Measurements from ENCODE around the gene CSF3.

DNA sequence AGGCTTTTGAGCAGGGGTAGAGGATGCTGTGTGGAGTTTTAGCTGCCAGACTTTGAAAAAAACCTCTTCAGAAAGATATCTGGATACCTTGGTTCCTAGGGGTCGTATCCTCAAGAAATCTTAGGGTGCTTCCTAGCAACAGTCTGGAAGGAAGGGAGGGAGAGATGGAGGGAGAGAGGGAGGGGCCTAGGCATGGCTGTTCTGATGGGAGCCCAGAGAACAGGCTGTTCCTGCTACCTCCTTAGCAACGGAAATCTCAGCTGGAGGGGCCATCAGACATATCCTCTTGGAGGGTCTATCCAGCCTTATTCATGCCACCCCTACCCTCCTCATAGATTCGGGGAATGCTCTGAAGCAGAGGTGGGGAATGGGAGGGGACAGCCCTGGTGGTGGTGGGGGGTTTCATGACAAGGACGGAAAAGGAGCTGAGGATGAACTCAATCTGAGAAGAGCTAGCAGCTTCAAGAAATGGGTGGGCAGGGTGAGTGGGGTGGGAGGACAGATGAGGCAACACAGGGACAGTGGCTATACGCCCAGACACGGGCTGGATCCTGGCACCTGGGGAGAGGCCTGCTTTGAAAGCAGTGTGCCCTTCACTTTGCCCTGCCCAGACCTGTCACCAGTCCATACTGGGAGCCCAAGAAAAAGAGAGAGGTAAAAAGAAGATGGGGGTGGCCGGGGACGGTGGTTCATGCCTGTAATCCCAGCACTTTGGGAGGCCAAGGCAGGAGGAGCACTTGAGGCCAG lies 44.7 kb downstream of the CSF3 start:
- TF ChIP-seq, protein P1, sequence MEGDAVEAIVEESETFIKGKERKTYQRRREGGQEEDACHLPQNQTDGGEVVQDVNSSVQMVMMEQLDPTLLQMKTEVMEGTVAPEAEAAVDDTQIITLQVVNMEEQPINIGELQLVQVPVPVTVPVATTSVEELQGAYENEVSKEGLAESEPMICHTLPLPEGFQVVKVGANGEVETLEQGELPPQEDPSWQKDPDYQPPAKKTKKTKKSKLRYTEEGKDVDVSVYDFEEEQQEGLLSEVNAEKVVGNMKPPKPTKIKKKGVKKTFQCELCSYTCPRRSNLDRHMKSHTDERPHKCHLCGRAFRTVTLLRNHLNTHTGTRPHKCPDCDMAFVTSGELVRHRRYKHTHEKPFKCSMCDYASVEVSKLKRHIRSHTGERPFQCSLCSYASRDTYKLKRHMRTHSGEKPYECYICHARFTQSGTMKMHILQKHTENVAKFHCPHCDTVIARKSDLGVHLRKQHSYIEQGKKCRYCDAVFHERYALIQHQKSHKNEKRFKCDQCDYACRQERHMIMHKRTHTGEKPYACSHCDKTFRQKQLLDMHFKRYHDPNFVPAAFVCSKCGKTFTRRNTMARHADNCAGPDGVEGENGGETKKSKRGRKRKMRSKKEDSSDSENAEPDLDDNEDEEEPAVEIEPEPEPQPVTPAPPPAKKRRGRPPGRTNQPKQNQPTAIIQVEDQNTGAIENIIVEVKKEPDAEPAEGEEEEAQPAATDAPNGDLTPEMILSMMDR (conservative IDR thresholded peaks at IDR 0.05) = no peak
- TF ChIP-seq ZFX (IDR thresholded peaks at IDR 0.05) = no peak
